Activated CD4-positive, alpha-beta T cell treated with anti-CD3 and anti-CD28 coated beads, Interleukin-2, amount 50 U/mL, for 48 hours (primary cell): Measurements from ENCODE around the gene ABCG4.
"Not testable (repeated sequence)": the region's sequence is repeated elsewhere in the genome, so short reads cannot be mapped to it uniquely, and the experiment has no call there.

ENCODE experiments used
- DNase-seq, 2 experiments: peaks; one replicate each; pipeline ENCODE4 v3.0.0-alpha.2; 2020

The ABCG4 gene

DNA sequence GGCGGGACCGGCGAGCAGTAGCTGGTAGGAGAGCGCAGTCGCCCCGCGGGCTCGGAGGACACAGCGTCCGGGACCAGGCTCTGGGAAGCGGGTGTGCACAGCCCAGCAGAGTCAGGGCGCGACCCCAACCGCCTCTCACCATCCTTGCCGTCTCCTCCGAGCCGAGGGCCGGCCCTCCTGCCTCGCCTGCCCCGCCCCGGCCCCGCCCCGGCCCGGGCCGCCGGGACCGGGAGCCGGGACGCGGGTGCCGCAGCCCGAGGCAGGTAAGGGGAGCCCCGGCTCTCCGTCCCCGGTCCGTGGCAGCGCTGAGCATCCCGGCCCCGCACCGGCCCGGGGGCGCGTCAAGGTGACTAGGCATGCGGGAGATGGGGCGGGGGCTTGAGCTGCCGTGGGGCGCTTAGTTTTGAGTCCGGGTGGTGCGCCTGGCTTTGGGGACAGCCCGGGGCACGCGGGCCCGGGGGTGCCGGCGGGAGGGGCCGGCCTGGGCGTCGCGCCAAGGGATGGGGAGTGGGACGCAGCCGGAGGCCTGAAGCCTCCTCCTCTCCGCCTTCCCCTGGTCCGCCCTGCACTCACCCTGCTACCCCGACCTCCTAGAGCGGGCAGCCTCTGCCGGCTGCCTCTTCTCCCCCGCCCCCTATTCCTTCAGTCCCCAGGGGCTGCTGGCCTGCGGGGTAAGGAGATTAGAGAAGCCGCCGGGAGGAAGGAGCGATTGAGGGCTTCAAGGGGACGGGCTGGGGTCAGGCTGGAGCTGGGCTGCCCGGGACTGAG, at the start of gene ABCG4:
Gene ABCG4 (plus strand): TSS at position 35 of the 768 bp plus-strand sequence. CDS start 914 bp downstream, outside the sequence.
- peak; percentile 23 to 26 for DNase-seq

DNA sequence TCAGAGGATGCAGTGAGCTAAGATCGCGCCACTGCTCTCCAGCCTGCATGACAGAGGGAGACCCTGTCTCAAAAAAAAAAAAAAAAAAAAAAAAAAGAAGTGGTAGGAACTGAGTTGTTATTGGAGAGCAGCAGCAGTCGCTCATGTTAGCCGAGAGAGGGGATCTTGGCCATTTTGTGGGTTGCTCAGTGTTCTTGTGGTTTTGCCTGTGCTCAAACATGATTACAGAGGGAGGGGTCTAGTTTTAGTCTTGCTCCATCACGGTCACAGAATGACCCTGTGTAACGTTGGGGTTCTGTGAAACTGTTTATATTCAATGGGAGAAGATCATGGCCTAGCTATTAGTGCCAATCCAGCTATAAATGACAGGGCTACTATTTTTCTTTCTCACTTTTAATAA, 49.1 kb upstream of the ABCG4 start:
- DNase-seq: no peak

DNA sequence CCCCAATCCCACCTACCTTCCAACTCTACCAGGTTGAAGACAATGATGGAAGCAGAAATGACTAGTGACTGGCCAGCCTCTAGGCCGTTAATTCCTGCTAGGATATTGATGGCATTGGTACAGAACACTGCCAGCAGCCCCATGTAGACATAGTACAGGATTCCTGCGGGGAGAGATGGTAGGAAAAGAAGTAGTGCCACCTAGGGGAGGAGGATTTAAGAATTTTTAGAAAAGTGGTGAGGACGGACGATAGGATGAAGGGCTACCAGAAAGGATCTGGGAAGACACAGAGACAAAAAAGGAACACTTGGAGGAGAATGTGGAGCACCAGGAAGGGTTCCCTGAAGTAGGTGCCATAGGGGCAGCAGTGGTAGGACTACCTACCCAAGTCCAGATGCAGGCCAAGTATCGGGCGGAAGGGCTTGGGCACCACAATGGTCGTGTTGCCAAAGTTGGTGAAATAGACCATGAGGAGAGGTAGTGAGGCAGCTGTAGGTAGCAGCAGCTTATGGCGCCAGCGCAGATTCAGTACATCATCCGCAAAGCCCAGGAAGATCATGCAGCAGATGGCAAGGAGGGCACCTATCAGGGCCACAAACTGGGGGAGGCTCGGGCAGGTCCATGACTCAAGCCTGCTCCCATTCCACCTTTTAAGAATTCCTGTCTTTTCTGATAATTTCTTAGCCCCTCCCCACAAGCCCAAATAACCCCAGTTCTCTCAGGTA, 48.4 kb upstream of the ABCG4 start:
- DNase-seq: no peak

DNA sequence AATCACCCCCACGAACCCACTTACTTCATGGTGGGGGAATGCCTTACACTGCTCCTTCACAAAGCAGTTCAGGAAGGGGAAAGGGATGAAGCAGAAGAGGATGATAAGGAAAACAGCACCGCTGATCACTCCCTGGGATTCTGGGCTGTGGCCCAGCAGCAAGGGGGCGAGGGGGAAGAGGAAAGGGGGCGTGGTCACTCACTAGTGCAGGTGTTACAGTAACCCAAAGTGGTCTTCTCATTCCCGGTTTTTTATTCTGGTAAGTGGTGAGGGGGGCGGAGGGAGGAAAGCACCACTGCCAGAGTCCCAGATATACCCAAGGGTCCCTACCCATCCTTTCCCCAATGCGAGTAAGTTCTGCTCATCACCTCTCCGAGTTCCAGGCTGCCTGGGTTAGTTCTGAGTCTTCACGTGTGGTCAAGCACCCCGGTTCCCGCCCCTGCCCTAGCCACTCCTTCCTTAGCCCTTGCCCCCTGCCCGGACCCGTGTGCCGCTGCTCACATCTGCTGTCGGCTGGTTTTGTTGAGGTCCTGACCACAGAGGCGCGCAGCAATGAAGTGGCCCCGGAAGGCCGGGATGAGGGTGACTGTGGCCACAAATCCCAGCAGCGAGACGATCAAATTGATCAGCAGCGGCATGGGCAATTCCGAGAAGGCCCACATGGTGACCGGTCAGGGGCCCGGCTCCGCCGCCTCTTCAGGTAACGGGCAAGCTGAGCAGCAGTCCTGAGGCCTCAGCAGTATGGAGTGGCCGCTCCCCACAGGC, 47.7 kb upstream of the ABCG4 start:
- peak; percentile 46 to 56 for DNase-seq

DNA sequence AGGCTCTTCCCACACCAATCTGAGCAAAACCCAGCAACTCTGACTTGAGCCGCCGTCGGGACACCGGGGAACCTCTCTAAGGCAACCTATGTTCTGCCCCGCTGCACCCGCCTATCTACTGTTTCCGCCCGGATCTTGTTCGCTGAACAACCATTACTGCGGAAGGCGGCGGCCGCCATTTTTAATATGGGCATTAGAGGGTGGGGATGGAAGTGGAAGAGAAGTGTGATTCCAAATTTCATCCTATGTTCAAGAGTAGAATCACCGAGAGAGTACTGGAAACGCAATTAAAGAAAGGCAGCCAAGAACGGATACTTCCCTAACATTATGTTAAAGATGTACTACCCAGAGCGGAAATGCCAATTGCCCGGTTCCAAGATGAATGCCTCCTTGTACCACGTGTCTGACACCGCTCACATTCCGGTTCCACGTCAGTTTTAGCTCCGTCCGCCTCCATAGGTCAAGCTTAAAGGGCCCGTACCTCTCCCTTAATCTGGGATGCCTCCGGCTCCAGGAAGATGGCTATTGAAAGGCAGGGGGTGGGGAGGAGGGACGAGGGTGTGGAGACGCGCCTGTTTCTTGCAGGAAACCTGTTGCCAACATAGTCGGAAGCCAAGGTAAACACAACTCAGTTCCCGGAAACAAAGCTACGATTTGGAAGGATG, 47.0 kb upstream of the ABCG4 start, which contains the start of gene DPAGT1:
Gene DPAGT1 (minus strand): TSS at position 95 of the 665 bp plus-strand sequence. CDS start 198 bp downstream, outside the sequence.
- peak; percentile 84 to 89 for DNase-seq

DNA sequence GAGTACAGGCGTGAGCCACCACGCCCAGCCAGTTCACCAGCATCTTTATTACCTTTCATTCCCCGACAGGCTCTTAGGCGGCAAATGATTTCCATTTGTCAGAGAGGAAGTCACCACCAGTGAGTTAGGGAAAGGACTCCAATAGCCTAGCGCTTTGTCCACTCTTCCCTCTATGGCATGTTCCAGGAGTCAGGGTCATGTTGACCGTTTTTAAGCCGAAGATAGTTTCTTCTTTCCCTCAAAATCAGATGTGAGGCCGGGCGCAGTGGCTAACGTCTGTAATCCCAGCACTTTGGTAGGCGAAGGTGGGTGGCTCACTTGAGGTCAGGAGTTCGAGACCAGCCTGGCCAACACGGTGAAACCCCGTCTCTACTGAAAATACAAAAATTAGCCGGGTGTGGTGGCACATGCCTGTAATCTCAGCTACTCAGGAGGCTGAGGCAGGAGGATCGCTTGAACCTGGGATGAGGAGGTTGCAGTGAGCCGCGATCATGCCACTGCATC, 45.6 kb upstream of the ABCG4 start:
- not testable (repeated sequence) for DNase-seq

DNA sequence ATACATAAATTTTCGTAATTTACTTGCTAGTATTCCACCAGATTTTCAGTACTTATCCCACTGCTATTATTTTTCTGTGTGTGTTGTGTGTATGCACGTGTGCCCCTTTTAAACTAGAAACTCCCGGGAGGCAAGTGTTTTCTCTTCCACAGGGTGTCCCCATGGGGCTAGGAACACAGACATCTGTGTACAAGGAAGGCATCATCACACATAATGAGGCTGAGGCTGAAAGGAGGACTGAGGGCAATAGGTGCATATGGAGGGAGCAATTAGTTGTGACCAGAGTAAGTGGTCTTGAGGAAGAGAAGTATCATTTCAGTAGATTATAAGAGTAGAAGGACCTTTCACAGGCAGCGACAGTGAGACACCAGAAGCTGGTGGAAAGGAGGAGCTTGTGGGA, 45.1 kb upstream of the ABCG4 start:
- DNase-seq: no peak

DNA sequence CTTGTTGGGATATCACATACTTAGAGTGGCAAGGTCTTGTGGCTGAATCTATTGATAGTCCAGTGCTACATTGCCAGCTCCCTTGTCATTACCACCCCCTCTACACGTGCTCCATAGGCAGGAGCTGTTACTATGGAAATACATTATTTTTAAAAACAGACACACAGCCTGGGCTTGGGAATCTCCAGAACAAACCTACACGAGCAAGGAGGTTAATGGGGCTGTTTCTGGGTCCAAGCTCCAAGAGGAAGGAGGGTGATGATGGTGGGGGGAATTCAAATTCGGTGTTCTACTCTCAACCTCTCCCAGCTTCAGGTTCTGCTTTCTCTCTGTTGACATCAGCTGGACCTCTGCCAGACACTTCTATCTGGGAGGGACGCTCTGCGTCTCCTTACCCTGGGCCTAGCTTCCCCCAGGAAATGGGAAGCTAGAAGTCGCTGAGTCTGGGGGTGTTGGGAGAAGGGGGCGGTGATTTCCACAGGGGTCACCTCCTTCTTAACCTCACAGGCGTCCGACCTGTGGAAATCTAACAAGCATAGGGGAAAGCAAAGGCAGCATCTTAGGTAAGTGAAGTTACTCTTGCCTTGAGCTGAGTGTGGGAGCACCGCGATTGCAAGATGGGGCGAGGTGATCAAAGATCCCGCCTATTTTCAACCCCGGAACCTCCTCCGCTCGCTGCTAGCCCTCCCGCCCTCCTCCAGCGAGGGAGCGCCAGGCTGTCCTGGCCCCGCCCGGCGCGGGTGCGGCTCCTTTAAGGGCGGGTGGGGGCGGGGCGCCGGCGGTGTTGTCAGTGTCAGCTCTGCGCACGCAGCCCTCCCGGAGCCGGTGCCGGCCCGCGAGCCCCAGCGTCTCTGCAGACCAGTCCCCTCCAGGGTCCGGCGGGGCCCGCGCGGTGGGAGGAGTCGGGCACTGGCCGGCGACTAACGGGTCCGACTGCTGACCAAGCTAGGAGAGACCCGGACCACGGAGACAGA, 42.0 kb upstream of the ABCG4 start, which contains the start of gene C2CD2L:
Gene C2CD2L (plus strand): TSS at position 781 of the 974 bp plus-strand sequence. CDS start 398 bp downstream, outside the sequence.
- peak; percentile 88 to 91 for DNase-seq

DNA sequence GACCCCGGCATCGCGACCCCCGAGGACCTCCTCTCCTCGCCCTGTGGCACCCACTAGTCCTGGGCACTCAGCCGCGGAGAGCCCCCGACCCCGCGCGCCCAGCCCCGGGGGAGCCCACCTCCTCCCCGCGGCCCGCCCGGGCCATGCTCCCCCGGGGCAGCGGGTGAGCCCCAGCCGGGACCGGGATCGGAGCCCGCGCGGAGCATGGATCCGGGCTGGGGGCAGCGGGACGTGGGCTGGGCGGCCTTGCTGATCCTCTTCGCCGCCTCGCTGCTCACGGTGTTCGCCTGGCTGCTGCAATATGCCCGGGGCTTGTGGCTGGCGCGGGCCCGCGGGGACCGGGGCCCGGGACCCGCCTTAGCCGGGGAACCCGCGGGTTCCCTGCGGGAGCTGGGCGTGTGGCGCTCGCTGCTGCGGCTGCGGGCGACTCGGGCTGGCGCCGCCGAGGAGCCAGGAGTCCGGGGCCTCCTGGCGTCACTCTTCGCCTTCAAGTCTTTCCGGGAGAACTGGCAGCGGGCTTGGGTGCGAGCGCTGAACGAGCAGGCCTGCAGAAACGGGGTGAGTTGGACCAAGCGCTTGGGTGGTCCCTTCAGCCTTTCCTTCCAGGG, 41.2 kb upstream of the ABCG4 start:
- DNase-seq: peak in 1 of 2 experiments; percentile 30

DNA sequence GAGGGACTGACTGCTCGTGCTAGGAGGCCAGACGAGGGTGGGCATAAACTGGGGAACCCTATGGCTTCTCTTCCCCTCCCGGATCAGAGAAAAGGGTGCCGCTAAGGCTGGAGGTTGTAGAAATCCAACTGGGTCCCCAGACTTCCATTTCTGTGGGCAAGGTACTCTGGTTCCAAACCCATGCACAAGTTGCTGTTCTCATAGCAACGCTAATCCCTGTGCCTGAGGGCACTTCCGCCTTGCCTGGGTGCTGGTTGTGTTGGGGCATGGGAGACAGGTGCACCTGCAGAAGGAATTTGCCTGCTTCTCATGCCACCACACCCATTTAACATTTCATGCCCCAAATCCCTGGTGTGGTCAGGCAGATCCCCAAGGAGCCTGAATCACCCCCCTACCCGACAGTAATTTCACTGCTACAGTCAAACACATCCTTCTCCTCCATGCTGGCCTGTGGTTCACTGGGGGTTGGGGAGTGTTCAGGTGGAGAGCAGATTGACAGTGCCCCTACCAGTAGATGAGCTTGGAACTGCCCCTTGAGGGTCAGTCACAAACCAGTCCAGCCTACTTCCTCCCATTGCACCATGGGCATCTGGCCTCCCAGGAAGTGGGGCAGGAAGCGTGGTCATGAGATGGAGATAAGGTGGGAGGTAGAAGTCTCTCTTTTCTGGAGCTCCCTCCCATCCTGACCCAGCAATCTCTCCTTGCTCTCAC, 40.6 kb upstream of the ABCG4 start:
- DNase-seq: peak in 1 of 2 experiments; percentile 49

DNA sequence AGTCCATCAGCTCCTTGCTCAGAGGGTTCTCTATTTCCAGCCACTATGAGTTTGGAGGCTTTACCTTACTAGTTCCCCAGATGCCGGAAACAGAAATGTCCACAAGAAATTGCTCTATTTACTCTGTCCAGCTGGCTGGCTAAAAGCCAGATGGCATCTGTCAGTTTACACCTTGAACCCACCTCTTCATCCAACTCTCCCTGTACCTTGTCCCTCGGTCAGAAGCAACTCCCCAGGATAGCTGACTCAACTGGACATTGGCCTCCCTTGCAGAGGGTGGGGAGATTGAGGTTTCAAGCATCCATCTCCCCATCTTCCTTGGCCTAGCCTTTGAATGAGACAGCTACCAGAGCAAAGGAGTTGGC, 40.0 kb upstream of the ABCG4 start:
- DNase-seq: no peak

DNA sequence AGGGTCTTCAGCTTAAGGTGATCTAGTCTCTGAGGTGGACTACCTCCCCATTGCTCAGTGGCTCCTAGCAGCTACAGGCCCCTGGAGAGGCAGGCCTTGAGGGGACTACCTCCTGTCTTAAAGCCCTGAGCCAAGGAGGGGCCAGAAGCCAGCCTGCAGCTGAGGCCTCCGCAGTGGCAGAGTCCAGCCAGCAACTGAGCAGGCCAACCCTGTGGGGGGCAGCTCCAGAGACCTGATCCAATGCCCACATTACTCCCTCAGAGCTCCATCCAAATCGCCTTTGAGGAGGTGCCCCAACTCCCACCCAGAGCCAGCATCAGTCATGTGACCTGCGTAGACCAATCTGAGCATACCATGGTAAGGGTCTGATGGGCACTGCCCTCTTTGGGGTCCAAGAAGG, 39.0 kb upstream of the ABCG4 start:
- no peak for DNase-seq

DNA sequence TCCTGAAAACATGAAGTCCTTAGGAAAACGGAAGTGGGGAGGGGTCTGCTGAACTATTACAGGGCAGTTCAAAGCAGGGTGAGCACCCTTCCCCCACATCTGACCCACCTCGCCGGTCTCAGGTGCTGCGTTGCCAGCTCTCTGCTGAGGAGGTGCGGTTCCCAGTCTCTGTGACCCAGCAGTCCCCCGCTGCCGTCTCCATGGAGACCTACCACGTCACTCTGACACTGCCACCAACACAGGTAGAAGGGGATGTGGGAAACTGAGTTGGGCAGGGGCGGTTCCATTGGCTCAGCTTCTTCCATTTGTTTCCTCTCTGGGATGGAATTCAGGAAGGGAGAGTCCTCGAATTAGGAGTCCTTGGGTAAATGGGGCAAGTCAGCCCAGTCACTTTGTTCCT, 38.4 kb upstream of the ABCG4 start:
- no peak for DNase-seq

DNA sequence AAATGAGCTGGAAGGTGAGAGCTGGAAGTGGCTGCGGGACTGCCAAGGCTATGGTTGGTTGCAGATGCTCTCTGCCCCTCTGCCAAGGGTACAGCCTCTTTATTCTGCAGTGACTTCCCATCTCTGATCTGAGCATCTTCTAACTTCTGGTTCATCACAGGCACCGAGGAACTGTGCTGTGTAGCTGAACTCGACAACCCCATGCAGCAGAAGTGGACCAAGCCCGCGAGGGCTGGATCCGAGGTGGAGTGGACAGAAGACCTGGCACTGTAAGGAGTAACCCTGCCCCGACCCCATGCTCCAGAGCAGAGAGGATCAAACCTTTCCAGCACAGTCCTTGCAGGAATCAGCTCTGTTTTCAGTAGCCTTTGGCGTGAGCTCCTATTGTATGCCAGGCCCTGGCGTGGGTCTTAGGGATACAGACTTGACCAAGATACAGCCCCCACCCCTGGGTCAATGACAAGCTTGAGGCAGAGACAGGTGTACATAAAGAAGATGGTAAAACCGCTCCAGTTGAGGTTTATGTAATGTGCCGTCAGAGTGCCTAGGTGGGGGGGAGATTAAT, 37.4 kb upstream of the ABCG4 start:
- DNase-seq: no peak

DNA sequence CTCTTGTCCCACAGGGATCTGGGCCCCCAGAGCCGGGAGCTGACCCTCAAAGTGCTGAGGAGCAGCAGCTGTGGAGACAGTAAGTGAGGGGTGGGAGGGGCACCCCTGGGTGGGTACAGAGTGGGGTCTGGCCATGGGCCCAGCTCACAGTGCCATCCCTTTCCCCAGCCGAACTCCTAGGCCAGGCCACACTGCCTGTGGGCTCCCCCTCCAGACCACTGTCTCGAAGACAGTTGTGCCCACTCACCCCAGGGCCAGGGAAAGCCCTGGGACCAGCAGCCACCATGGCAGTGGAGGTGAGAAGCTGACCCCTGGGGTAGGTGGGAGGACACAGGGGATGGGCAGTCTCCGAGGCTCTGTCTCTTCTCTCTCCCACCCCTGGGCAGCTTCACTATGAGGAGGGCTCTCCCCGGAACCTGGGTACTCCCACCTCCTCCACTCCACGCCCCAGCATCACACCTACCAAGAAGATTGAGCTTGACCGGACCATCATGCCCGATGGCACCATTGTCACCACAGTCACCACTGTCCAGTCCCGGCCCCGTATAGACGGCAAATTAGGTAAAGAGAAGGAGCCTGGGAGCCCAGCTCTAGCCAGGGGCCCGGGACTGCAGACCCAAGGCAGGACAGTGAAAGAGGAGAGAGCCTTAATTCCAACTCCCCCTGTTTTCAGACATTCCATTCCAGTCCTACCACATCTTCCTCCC, 36.4 kb upstream of the ABCG4 start:
- DNase-seq: no peak

DNA sequence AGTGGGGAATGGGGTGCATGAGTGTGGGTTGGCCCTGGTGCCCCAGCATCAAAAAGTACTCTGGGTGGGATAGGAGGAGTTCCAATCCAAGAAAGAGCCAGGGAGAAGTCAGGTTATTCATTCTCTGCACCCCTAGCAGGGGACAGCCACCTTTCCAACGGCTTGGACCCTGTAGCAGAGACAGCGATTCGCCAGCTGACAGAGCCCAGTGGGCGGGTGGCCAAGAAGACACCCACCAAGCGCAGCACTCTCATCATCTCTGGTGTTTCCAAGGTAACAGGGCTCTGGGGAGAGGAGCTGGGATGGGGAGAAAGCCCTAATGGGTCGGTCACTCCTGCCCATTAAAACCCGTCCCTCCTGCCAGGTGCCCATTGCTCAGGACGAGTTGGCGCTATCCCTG, 35.1 kb upstream of the ABCG4 start:
- DNase-seq: no peak

DNA sequence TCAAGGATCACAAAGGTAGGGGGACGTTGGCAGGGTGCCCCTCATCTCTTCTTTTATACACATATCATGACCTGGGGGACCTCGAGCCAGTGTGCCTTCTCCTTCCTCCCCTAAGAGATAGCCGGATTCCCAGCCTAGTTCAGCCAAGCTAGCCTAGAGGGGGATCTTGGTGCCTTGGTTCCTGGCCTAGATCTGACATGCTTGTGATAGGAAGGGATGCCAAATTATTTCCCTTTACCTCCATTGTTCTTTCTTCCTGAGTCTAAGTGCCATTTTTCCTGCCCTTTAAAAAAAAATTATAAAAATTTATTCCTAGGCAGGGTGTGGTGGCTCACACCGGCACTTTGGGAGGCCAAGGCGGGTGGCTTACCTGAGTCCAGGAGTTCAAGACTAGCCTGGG, 34.5 kb upstream of the ABCG4 start:
- no peak for DNase-seq

DNA sequence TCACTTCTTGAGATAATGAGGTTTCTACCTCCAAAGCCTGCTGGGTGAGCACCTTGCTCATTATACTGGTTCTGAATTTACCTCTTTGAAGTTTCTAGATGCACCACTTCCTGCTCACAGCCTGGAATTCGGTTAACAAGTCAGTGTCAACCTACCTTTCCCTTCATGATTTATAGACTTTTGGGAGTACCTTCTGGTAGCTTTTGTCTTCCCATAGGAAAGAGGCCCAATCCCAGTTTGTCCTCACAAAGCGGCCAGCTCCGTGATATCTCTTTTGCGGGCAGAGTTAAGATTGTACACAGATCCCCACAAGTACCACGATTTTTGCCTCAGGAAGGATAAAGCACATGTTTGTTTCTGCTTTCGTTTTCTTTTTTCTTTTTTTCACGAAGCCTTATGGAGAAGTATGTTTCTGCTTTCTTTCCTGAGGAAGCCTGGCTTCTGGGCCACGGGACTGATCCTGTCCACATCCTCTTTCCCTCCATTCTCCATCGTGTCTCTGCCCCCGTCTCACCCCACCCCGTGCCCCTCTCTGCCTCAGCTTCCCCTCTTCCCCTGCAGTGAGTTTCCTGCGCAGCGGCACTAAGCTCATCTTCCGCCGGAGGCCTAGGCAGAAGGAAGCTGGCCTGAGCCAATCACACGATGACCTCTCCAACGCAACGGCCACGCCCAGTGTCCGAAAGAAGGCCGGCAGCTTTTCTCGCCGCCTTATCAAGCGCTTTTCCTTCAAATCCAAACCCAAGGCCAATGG, 33.2 kb upstream of the ABCG4 start:
- DNase-seq: peak; percentile 28 to 32
